Measurements from ENCODE around the gene LSM2.
"Not testable (repeated sequence)": the region's sequence is repeated elsewhere in the genome, so short reads cannot be mapped to it uniquely, and the experiment has no call there.

Gene LSM2

DNA sequence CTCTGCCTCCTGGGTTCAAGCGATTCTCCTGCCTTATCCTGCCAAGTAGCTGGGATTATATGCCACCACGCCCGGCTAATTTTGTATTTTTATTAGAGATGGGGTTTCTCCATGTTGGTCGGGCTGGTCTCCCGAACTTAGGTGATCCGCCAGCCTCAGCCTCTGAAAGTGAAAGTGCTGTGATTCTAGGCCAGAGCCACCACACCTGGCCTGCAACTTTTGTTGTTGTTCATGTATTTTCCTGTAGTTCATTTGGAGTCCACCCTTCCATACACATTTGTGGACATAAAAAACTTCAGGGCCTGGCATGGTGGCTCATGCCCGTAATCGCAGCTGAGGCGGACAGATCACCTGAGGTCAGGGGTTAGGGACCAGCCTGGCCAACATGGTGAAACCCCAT is 35.3 kb upstream of the LSM2 start:
- TF ChIP-seq, protein P1, sequence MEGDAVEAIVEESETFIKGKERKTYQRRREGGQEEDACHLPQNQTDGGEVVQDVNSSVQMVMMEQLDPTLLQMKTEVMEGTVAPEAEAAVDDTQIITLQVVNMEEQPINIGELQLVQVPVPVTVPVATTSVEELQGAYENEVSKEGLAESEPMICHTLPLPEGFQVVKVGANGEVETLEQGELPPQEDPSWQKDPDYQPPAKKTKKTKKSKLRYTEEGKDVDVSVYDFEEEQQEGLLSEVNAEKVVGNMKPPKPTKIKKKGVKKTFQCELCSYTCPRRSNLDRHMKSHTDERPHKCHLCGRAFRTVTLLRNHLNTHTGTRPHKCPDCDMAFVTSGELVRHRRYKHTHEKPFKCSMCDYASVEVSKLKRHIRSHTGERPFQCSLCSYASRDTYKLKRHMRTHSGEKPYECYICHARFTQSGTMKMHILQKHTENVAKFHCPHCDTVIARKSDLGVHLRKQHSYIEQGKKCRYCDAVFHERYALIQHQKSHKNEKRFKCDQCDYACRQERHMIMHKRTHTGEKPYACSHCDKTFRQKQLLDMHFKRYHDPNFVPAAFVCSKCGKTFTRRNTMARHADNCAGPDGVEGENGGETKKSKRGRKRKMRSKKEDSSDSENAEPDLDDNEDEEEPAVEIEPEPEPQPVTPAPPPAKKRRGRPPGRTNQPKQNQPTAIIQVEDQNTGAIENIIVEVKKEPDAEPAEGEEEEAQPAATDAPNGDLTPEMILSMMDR (IDR thresholded peaks at IDR 0.05; ENCODE audit: low read depth, low read length, missing control alignments): no peak
- no peak overlapping the region for H3K4me3 ChIP-seq (ENCODE audit: low read depth, low read length)
- no peak for DNase-seq (ENCODE audit: low read depth)

DNA sequence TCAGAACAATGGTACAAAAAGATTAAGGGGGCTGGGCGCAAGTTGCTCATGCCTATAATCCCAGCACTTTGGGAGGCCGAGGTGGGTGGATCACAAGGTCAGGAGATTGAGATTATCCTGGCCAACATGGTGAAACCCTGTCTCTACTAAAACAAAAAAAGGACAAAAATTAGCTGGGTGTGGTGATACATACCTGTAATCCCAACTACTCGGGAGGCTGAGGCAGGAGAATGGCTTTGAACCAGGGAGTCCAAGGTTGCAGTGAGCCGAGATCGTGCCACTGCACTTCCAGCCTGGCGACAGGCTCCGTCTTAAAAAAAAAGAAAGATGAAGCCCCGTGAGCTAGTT is 33.0 kb upstream of the LSM2 start:
- DNase-seq (ENCODE audit: low read depth); H3K4me3 ChIP-seq (ENCODE audit: low read depth, low read length): not testable (repeated sequence)

- peak overlapping the region; percentile 96 for H3K4me3 ChIP-seq (ENCODE audit: low read depth, low read length)
- TF ChIP-seq, protein P1 (IDR thresholded peaks at IDR 0.05; ENCODE audit: low read depth, low read length, missing control alignments): no peak
- DNase-seq (ENCODE audit: low read depth): no peak
These were observed 32.2 kb upstream of the LSM2 start for GRCh38 chr6:31838968-31839367.

DNA sequence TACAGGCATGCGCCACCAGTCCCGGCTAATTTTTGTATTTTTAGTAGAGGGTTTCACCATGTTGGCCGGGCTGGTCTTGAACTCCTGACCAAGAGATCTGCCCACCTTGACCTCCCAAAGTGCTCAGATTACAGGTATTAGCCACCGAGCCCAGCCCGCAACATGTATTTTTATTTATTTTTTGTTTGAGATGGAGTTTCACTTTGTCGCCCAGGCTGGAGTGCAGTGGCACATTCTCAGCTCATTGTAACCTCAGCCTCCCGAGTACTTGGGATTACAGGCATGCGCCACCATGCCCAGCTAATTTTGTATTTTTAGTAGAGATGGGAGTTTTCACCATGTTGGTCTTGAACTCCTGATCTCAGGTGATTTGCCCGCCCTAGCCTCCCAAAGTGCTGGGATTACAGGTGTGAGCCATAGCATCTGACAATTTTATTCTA is 31.4 kb upstream of the LSM2 start:
- not testable (repeated sequence) for DNase-seq (ENCODE audit: low read depth)
- peak overlapping the region; percentile 96 for H3K4me3 ChIP-seq (ENCODE audit: low read depth, low read length)

DNA sequence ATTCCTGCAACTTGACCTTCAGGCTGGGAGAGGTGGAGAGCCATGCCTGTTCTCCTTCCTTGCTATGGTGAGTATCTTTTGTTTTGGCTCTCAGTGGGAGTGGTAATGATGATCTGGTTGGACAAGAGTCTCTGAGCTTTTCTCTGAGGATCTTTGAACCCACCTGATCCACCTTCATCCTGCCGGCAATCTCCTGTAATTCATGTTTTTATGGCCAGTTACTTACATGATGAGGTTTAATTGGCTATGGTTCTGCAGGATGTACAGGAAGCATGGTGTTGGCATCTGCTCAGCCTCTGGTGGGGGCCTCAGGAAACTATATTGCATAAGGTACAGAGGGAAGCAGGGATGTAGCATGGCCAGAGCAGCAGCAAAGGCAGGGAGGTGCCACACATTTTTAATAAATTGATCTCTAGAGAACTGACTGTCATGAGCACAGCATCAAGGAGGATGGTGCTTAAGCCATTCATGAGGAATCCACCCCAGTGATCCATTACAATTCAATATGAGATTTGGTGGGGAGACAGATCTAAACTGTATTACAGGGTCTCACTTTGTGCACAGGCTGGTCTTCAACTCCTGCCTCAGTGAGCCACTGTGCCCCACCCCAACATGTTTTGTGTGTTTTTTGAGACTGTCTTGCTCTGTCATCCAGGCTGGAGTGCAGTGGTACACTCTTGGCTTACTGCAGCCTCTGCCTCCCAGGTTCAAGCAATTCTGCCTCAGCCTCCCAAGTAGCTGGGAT is 30.8 kb upstream of the LSM2 start:
- H3K4me3 ChIP-seq (ENCODE audit: low read depth, low read length): peak overlapping the region; percentile 96
- DNase-seq (ENCODE audit: low read depth): no peak
- TF ChIP-seq, protein P1 (IDR thresholded peaks at IDR 0.05; ENCODE audit: low read depth, low read length, missing control alignments): no peak

GRCh38 chr6:31836474-31837368 is 30.0 kb upstream of the LSM2 start:
- TF ChIP-seq, protein P1 (IDR thresholded peaks at IDR 0.05; ENCODE audit: low read depth, low read length, missing control alignments): no peak
- no peak for DNase-seq (ENCODE audit: low read depth)
- peak overlapping the region; percentile 96 for H3K4me3 ChIP-seq (ENCODE audit: low read depth, low read length)

GRCh38 chr6:31836047-31836473 is 29.3 kb upstream of the LSM2 start:
- peak overlapping the region; percentile 96 for H3K4me3 ChIP-seq (ENCODE audit: low read depth, low read length)
- TF ChIP-seq, protein P1 (IDR thresholded peaks at IDR 0.05; ENCODE audit: low read depth, low read length, missing control alignments): no peak
- DNase-seq (ENCODE audit: low read depth): no peak
